DND-41 (cell line): ENCODE results near the gene SNX13.

Experiments
- ATAC-seq: fragments of 200-7000 bp; cut with Tn5 transposase; 3 replicates; pipeline ENCODE4 v1.9.1; 2021; ENCODE audit warnings: low read depth; ENCODE audit not compliant: insufficient read depth
- DNase-seq: peaks from one replicate; pipeline ENCODE4 v3.0.0-alpha.2; 2020
- H2AFZ ChIP-seq: 2 replicates; pipeline ENCODE4 v1.6.0; 2012; ENCODE audit warnings: low read depth, low read length
- H3K27ac ChIP-seq: 2 replicates; pipeline ENCODE4 v1.5.1; 2012; ENCODE audit warnings: low read length, inconsistent platforms
- H3K27me3 ChIP-seq: fragments of 200-600 bp; sonication (generic); 2 replicates; pipeline ENCODE4 v1.6.0; 2012; ENCODE audit warnings: low read length, mild to moderate bottlenecking, inconsistent platforms; ENCODE audit not compliant: insufficient read depth, poor library complexity
- H3K36me3 ChIP-seq: 2 replicates; pipeline ENCODE4 v1.5.1; 2012; ENCODE audit warnings: low read length, inconsistent platforms; ENCODE audit not compliant: insufficient read depth
- H3K4me1 ChIP-seq: 2 replicates; pipeline ENCODE4 v1.5.1; 2012; ENCODE audit warnings: mild to moderate bottlenecking, low read length; ENCODE audit not compliant: insufficient read depth
- H3K4me2 ChIP-seq: 2 replicates; pipeline ENCODE4 v1.6.0; 2012; ENCODE audit warnings: mild to moderate bottlenecking, moderate library complexity, low read length, inconsistent platforms; ENCODE audit not compliant: insufficient read depth
- H3K4me3 ChIP-seq, 2 experiments: fragments of 200-600 bp in 1 of 2; shearing (Covaris generic) in 1 of 2; 2 replicates each; pipeline ENCODE4 v1.5.1; 2012 to 2016; ENCODE audit warnings: inconsistent platforms in 2 of 2, low read length in 2 of 2, mild to moderate bottlenecking in 2 of 2, low read depth in 1 of 2, moderate library complexity in 1 of 2
- H3K79me2 ChIP-seq: 2 replicates; pipeline ENCODE4 v1.6.0; 2012; ENCODE audit warnings: low read length, inconsistent platforms; ENCODE audit not compliant: insufficient read depth
- H3K9ac ChIP-seq: 2 replicates; pipeline ENCODE4 v1.6.0; 2012; ENCODE audit warnings: low read depth, mild to moderate bottlenecking, inconsistent platforms, low read length, moderate library complexity
- H3K9me3 ChIP-seq: 2 replicates; pipeline ENCODE4 v1.5.1; 2012; ENCODE audit warnings: low read length, moderate library complexity, mild to moderate bottlenecking, inconsistent platforms; ENCODE audit not compliant: insufficient read depth, severe bottlenecking
- H4K20me1 ChIP-seq: 2 replicates; pipeline ENCODE4 v1.6.0; 2012; ENCODE audit warnings: low read length; ENCODE audit not compliant: insufficient read depth
- CTCF ChIP-seq: IDR thresholded peaks from 2 replicates; pipeline ENCODE4 v1.5.1; 2012; ENCODE audit warnings: borderline replicate concordance, low read length, moderate library complexity, mild to moderate bottlenecking; ENCODE audit not compliant: poor library complexity, severe bottlenecking; ENCODE audit errors: extremely low read depth
- EZH2 ChIP-seq: IDR thresholded peaks from 3 replicates; pipeline ENCODE4 v1.6.1; 2012; ENCODE audit warnings: borderline replicate concordance, low read depth, mild to moderate bottlenecking, moderate library complexity, low read length, inconsistent platforms; ENCODE audit not compliant: severe bottlenecking

Gene SNX13

GRCh38 chr7:17848516-17848915, 91.8 kb downstream of the SNX13 start:
- DNase-seq (no peak), ATAC-seq (no peak)
- no peak overlapping the region for H3K9ac ChIP-seq
- no peaks in the 10 kb centered on the region for H4K20me1 ChIP-seq
- H3K4me1 ChIP-seq: peaks cover 8% of the 10 kb centered on the region
- no peak overlapping the region for H3K4me2 ChIP-seq
- no peak overlapping the region for H3K27ac ChIP-seq
- no peak overlapping the region for H3K4me3 ChIP-seq
- peaks cover 10% of the 10 kb centered on the region for H3K36me3 ChIP-seq
- H3K27me3 ChIP-seq: no peaks in the 10 kb centered on the region
- H3K9me3 ChIP-seq: no peaks in the 10 kb centered on the region
- no peak overlapping the region for H2AFZ ChIP-seq
- H3K79me2 ChIP-seq: no peaks in the 10 kb centered on the region
- no peak for TF ChIP-seq EZH2
- no peak for TF ChIP-seq CTCF

- no peak for DNase-seq
- no peak for TF ChIP-seq CTCF
- Histone ChIP-seq H3K79me2 (no peaks in the 10 kb centered on the region), H4K20me1 (no peaks in the 10 kb centered on the region), H3K36me3 (peaks cover 10% of the 10 kb centered on the region), H3K27ac (no peak overlapping the region), H3K4me2 (no peak overlapping the region), H3K9ac (no peak overlapping the region), H3K4me1 (peaks cover 8% of the 10 kb centered on the region), H2AFZ (no peak overlapping the region), H3K27me3 (no peaks in the 10 kb centered on the region), H3K9me3 (no peaks in the 10 kb centered on the region), H3K4me3 (no peak overlapping the region)
- ATAC-seq: no peak
Measured at GRCh38 chr7:17846935-17847334, 93.4 kb downstream of the SNX13 start.

- no peak overlapping the region for H3K27ac ChIP-seq
- no peaks in the 10 kb centered on the region for H3K9me3 ChIP-seq
- no peaks in the 10 kb centered on the region for H4K20me1 ChIP-seq
- no peak for DNase-seq
- TF ChIP-seq CTCF (no peak), EZH2 (no peak)
- no peak overlapping the region for H3K4me3 ChIP-seq
- H2AFZ ChIP-seq: no peak overlapping the region
- H3K79me2 ChIP-seq: no peaks in the 10 kb centered on the region
- ATAC-seq: no peak
- no peaks in the 10 kb centered on the region for H3K27me3 ChIP-seq
- peaks cover 8% of the 10 kb centered on the region for H3K4me1 ChIP-seq
- H3K9ac ChIP-seq: no peak overlapping the region
- H3K4me2 ChIP-seq: no peak overlapping the region
- H3K36me3 ChIP-seq: peaks cover 16% of the 10 kb centered on the region
Measured at GRCh38 chr7:17845197-17845547, 95.1 kb downstream of the SNX13 start.

GRCh38 chr7:17844514-17845196, 95.6 kb downstream of the SNX13 start:
- DNase-seq (no peak), ATAC-seq (no peak)
- TF ChIP-seq EZH2: no peak
- TF ChIP-seq CTCF: no peak
- no peak overlapping the region for H3K9ac ChIP-seq
- peaks cover 8% of the 10 kb centered on the region for H3K4me1 ChIP-seq
- peaks cover 17% of the 10 kb centered on the region for H3K36me3 ChIP-seq
- H3K4me3 ChIP-seq: no peak overlapping the region
- H4K20me1 ChIP-seq: no peaks in the 10 kb centered on the region
- H3K9me3 ChIP-seq: no peaks in the 10 kb centered on the region
- no peak overlapping the region for H3K27ac ChIP-seq
- H2AFZ ChIP-seq: no peak overlapping the region
- H3K27me3 ChIP-seq: no peaks in the 10 kb centered on the region
- H3K4me2 ChIP-seq: no peak overlapping the region
- no peaks in the 10 kb centered on the region for H3K79me2 ChIP-seq
